ENCODE measurements around the gene ICE2.

ICE2 gene

DNA sequence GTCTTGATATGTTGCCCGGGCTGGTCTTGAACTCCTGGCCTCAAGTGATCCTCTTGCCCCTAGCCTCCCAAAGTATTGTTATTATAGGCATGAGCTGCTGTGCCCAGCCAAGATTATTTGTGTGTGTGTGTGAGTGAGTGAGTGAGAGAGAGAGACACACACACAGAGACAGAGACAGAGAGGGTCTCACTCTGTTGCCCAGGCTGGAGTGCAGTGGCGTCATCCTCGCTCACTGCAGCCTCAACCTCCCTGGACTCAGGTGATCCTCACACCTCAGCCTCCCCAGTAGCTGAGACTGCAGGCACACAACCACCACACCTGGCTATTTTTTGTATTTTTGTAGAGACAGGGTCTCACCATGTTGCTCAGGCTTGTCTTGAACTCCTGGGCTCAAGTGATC lies 5.8 kb downstream of the ICE2 start:
- no peak overlapping the region for H3K4me3 ChIP-seq (ENCODE audit: low read depth in 1 of 2, low read length in 1 of 2)
- H3K4me1 ChIP-seq (ENCODE audit: control insufficient read depth in 1 of 2, insufficient read depth in 1 of 2, low read depth in 1 of 2, low read length in 1 of 2): peaks cover 4 to 8% of the 10 kb centered on the region in 2 experiments
- no peaks in the 10 kb centered on the region for H3K9me3 ChIP-seq
- H3K27ac ChIP-seq: no peak overlapping the region
- no peaks in the 10 kb centered on the region for H3K27me3 ChIP-seq
- peaks cover 22% of the 10 kb centered on the region for H3K36me3 ChIP-seq
- TF ChIP-seq, protein P1, sequence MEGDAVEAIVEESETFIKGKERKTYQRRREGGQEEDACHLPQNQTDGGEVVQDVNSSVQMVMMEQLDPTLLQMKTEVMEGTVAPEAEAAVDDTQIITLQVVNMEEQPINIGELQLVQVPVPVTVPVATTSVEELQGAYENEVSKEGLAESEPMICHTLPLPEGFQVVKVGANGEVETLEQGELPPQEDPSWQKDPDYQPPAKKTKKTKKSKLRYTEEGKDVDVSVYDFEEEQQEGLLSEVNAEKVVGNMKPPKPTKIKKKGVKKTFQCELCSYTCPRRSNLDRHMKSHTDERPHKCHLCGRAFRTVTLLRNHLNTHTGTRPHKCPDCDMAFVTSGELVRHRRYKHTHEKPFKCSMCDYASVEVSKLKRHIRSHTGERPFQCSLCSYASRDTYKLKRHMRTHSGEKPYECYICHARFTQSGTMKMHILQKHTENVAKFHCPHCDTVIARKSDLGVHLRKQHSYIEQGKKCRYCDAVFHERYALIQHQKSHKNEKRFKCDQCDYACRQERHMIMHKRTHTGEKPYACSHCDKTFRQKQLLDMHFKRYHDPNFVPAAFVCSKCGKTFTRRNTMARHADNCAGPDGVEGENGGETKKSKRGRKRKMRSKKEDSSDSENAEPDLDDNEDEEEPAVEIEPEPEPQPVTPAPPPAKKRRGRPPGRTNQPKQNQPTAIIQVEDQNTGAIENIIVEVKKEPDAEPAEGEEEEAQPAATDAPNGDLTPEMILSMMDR (IDR thresholded peaks at IDR 0.05): no peak

DNA sequence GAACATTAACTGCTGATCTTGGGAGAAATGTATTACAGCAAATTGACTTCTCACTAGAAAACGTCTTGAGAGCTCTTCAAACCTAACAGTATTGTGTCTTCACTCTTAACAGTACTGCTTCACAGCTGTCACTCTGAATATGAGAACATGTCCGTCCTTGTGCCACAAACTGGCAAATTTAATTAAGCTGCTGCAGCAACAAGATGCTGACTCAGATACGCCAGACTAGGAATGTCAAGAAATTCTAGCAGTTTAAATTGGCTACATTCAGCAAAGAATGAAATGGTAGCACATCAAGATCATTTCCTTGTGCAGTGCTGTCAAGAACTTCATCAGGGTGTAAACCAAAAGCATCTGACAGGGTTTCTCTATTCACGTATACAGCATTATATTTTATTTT lies 7.6 kb downstream of the ICE2 start:
- TF ChIP-seq, protein P1 (IDR thresholded peaks at IDR 0.05): no peak
- Histone ChIP-seq H3K4me3 (ENCODE audit: low read depth in 1 of 2, low read length in 1 of 2) (no peak overlapping the region), H3K9me3 (no peaks in the 10 kb centered on the region), H3K36me3 (peaks cover 38% of the 10 kb centered on the region), H3K27me3 (no peaks in the 10 kb centered on the region), H3K27ac (no peak overlapping the region), H3K4me1 (ENCODE audit: control insufficient read depth in 1 of 2, insufficient read depth in 1 of 2, low read depth in 1 of 2, low read length in 1 of 2) (no peaks in the 10 kb centered on the region)

DNA sequence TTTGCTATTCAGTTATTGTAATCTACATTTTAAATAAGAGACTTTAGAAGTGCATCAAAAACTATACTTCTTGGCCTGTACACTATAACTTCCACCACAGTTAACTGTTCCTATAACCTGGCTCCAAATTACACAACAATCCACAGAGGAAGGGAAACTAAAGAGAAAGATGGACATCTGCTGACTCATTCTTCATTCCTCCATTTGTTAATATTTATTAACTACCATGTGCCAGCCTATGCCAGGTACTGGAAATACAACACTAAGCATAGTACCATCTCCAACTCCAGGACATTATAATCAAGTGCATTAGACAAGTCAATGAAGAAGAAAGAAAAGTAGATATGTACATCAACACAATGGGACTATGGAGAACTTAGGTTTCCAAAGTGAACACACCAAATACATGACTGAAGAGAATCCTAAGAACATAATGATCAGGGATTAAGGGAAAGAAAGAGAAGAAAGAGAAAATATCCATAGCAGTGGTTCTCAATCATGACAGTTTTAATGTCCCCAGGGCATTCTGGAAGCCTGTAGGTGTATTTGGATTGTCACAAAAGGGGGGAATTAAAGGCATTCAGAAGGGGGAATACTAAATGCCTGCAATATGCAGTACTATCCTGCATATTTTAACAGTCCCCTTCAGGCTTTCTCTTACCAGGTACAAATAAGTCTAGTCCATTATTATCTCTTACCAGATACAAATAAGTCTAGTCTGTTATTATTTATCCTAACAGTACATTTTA lies 8.9 kb downstream of the ICE2 start:
- H3K36me3 ChIP-seq: peaks cover 50% of the 10 kb centered on the region
- H3K4me3 ChIP-seq (ENCODE audit: low read depth in 1 of 2, low read length in 1 of 2): no peak overlapping the region
- H3K27ac ChIP-seq: no peak overlapping the region
- no peaks in the 10 kb centered on the region for H3K27me3 ChIP-seq
- no peaks in the 10 kb centered on the region for H3K9me3 ChIP-seq
- no peaks in the 10 kb centered on the region for H3K4me1 ChIP-seq (ENCODE audit: control insufficient read depth in 1 of 2, insufficient read depth in 1 of 2, low read depth in 1 of 2, low read length in 1 of 2)
- TF ChIP-seq, protein P1 (IDR thresholded peaks at IDR 0.05): no peak

GRCh38 chr15:60464836-60465630 lies 13.9 kb downstream of the ICE2 start:
- TF ChIP-seq, protein P1 (IDR thresholded peaks at IDR 0.05): no peak
- H3K27ac ChIP-seq: no peak overlapping the region
- peaks cover 62% of the 10 kb centered on the region for H3K36me3 ChIP-seq
- H3K9me3 ChIP-seq: no peaks in the 10 kb centered on the region
- no peaks in the 10 kb centered on the region for H3K27me3 ChIP-seq
- H3K4me1 ChIP-seq (ENCODE audit: control insufficient read depth in 1 of 2, insufficient read depth in 1 of 2, low read depth in 1 of 2, low read length in 1 of 2): no peaks in the 10 kb centered on the region
- no peak overlapping the region for H3K4me3 ChIP-seq (ENCODE audit: low read depth in 1 of 2, low read length in 1 of 2)

DNA sequence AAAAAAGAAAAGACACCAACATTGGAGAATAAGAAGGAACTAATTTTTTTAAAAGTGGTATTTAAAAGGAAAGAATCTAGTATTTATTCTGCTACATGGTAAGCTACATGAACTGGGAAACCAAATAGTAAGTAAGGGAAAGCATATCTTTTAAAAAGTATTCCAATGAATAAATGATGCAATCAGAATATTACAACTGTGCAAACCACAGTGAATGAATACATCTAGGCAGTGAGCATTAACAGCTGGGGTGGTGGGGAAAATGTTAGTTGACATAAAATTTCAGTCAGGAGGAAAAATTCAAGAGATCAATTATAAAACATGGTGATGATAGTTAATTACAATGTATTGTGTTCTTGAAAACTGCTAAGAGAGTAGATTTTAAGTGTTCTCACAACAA lies 16.9 kb downstream of the ICE2 start:
- TF ChIP-seq, protein P1 (IDR thresholded peaks at IDR 0.05): no peak
- H3K27me3 ChIP-seq: no peaks in the 10 kb centered on the region
- H3K9me3 ChIP-seq: no peaks in the 10 kb centered on the region
- H3K4me1 ChIP-seq (ENCODE audit: control insufficient read depth in 1 of 2, insufficient read depth in 1 of 2, low read depth in 1 of 2, low read length in 1 of 2): no peaks in the 10 kb centered on the region
- peaks cover 43% of the 10 kb centered on the region for H3K36me3 ChIP-seq
- H3K4me3 ChIP-seq (ENCODE audit: low read depth in 1 of 2, low read length in 1 of 2): no peak overlapping the region
- no peak overlapping the region for H3K27ac ChIP-seq
